ENCODE data around the gene KCNIP4.

KCNIP4 gene

DNA sequence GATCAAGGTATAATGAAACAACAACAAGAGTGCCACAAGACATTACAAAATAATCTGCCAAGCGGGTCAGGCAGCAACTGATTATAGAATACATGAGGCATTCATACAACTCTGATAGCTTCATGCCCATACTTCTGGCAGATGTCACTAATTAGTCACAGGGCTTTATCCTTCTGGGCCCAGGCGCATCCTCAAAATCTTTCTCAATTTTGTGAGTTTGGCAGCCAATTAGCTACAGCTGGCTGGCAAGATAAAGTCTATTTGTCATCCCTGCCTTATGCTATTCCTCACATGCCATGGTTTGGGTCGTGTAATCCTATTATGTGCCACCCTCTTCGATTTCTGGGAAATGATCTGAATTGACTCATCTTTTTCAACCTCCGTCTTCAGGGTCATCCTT is 994.0 kb downstream of the KCNIP4 start:
- no peaks in the 10 kb centered on the region for H3K4me1 Mint-ChIP-seq

GRCh38 chr4:20944961-20945360 is 1003.6 kb downstream of the KCNIP4 start:
- no peaks in the 10 kb centered on the region for H3K4me1 Mint-ChIP-seq
- no peak for ATAC-seq
- H3K36me3 Mint-ChIP-seq (ENCODE audit: low read depth): no peaks in the 10 kb centered on the region
- no peak for DNase-seq
- no peak overlapping the region for H3K27ac Mint-ChIP-seq
- H3K9me3 Mint-ChIP-seq: no peaks in the 10 kb centered on the region
- H3K4me3 Mint-ChIP-seq: no peak overlapping the region
- H3K27me3 Mint-ChIP-seq: no peaks in the 10 kb centered on the region

More for the DNA sequence above, 994.0 kb downstream of the KCNIP4 start:
- H3K27me3 Mint-ChIP-seq: no peaks in the 10 kb centered on the region
- no peak overlapping the region for H3K4me3 Mint-ChIP-seq
- DNase-seq (no peak), ATAC-seq (no peak)
- H3K27ac Mint-ChIP-seq: no peak overlapping the region
- H3K9me3 Mint-ChIP-seq: no peaks in the 10 kb centered on the region
- no peaks in the 10 kb centered on the region for H3K36me3 Mint-ChIP-seq (ENCODE audit: low read depth)

DNA sequence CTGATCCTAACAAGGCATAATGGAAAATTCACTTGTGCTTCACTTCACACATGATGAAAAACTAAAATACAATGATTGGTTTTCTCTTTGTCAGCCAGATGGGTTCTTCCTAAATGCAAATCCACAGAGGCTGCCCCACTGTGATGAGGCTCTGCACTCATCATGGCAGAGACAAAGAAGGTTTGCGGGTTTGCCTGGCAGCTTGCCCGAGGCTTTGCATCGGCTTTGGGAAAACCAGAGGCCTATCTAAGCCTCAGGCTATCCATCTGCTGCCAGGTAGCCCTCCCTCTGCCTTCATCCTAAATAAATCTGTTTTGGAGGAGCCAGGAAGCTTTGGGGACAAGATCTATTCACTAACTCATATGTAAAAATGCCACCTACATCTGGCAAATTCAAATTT is 1004.1 kb downstream of the KCNIP4 start:
- H3K36me3 Mint-ChIP-seq (ENCODE audit: low read depth): no peaks in the 10 kb centered on the region
- no peaks in the 10 kb centered on the region for H3K9me3 Mint-ChIP-seq
- H3K4me3 Mint-ChIP-seq: no peak overlapping the region
- no peak for ATAC-seq
- H3K27ac Mint-ChIP-seq: no peak overlapping the region
- no peak for DNase-seq
- H3K4me1 Mint-ChIP-seq: no peaks in the 10 kb centered on the region
- H3K27me3 Mint-ChIP-seq: no peaks in the 10 kb centered on the region

GRCh38 chr4:20938204-20938603 is 1010.4 kb downstream of the KCNIP4 start:
- H3K27ac Mint-ChIP-seq: no peak overlapping the region
- H3K4me3 Mint-ChIP-seq: no peak overlapping the region
- peaks cover 4% of the 10 kb centered on the region for H3K9me3 Mint-ChIP-seq
- DNase-seq: no peak
- H3K4me1 Mint-ChIP-seq: no peaks in the 10 kb centered on the region
- no peak for ATAC-seq
- no peaks in the 10 kb centered on the region for H3K36me3 Mint-ChIP-seq (ENCODE audit: low read depth)
- H3K27me3 Mint-ChIP-seq: no peaks in the 10 kb centered on the region

GRCh38 chr4:20926529-20926928 is 1022.0 kb downstream of the KCNIP4 start:
- H3K9me3 Mint-ChIP-seq: no peaks in the 10 kb centered on the region
- no peaks in the 10 kb centered on the region for H3K36me3 Mint-ChIP-seq (ENCODE audit: low read depth)

DNA sequence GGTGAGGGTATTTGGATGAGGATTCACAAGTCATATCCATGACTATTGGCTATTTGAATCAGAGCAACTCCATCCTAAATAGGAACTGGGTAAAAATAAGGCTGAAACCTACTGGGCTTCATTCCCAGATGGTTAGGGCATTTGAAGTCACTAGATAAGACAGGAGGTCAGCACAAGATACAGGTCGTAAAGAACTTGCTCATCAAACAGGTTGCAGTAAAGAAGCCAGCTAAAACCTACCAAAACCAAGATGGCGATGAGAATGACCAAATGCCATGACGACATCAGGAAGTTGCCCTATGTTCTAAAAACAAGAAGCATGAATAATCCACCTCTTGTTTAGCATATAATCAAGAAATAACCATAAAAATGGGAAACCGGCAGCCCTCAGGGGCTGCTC is 1023.4 kb downstream of the KCNIP4 start:
- DNase-seq (no peak), ATAC-seq (no peak)
- H3K27me3 Mint-ChIP-seq: no peaks in the 10 kb centered on the region
- no peak overlapping the region for H3K27ac Mint-ChIP-seq
- H3K4me3 Mint-ChIP-seq: no peak overlapping the region
- no peaks in the 10 kb centered on the region for H3K4me1 Mint-ChIP-seq
- H3K36me3 Mint-ChIP-seq (ENCODE audit: low read depth): no peaks in the 10 kb centered on the region
- H3K9me3 Mint-ChIP-seq: peaks cover 5% of the 10 kb centered on the region

More at GRCh38 chr4:20926529-20926928, 1022.0 kb downstream of the KCNIP4 start:
- Mint-ChIP-seq H3K27me3 (no peaks in the 10 kb centered on the region), H3K4me1 (no peaks in the 10 kb centered on the region), H3K27ac (no peak overlapping the region), H3K4me3 (no peak overlapping the region)
- ATAC-seq (no peak), DNase-seq (no peak)

GRCh38 chr4:20922962-20923361 is 1025.6 kb downstream of the KCNIP4 start:
- Mint-ChIP-seq H3K36me3 (ENCODE audit: low read depth) (no peaks in the 10 kb centered on the region), H3K9me3 (peaks cover 5% of the 10 kb centered on the region), H3K27ac (no peak overlapping the region), H3K4me1 (peaks cover 2% of the 10 kb centered on the region), H3K27me3 (no peaks in the 10 kb centered on the region), H3K4me3 (no peak overlapping the region)
- ATAC-seq (no peak), DNase-seq (no peak)

- Mint-ChIP-seq H3K4me1 (peaks cover 27% of the 10 kb centered on the region), H3K27ac (no peak overlapping the region), H3K36me3 (ENCODE audit: low read depth) (no peaks in the 10 kb centered on the region), H3K4me3 (peak overlapping the region; percentile 5), H3K9me3 (peaks cover 3% of the 10 kb centered on the region), H3K27me3 (no peaks in the 10 kb centered on the region)
- DNase-seq (peak; percentile 4), ATAC-seq (peak; percentile 20)
These were observed 1032.5 kb downstream of the KCNIP4 start for GRCh38 chr4:20916106-20916505.

DNA sequence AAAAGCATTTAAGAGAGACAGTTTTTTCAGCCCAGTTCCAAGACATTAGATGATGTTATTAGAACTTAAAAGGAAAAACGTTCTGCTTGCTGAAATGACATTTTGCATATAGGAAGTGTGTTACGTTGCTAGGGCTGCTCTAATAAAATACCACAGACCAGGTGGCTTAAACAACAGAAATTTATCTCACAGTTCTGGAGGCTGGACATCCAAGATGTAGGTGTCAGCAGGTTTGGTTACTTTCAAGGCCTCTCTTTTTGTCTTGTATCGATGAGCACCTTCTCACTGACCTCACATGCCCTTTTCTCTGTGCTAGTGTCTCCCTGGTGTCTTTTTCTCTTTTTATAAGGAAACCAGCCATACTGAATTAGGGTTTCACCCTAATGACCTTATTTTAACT is 1043.6 kb downstream of the KCNIP4 start:
- H3K36me3 Mint-ChIP-seq (ENCODE audit: low read depth): no peaks in the 10 kb centered on the region
- H3K4me3 Mint-ChIP-seq: no peak overlapping the region
- no peaks in the 10 kb centered on the region for H3K27me3 Mint-ChIP-seq
- no peaks in the 10 kb centered on the region for H3K9me3 Mint-ChIP-seq
- no peak overlapping the region for H3K27ac Mint-ChIP-seq
- ATAC-seq (no peak), DNase-seq (no peak)
- H3K4me1 Mint-ChIP-seq: no peaks in the 10 kb centered on the region

- H3K36me3 Mint-ChIP-seq (ENCODE audit: low read depth): no peaks in the 10 kb centered on the region
- no peak overlapping the region for H3K4me3 Mint-ChIP-seq
- H3K4me1 Mint-ChIP-seq: peaks cover 1% of the 10 kb centered on the region
- H3K27me3 Mint-ChIP-seq: no peaks in the 10 kb centered on the region
- no peak overlapping the region for H3K27ac Mint-ChIP-seq
- no peak for ATAC-seq
- H3K9me3 Mint-ChIP-seq: no peaks in the 10 kb centered on the region
- no peak for DNase-seq
These were observed 1046.7 kb downstream of the KCNIP4 start for GRCh38 chr4:20901851-20902250.

DNA sequence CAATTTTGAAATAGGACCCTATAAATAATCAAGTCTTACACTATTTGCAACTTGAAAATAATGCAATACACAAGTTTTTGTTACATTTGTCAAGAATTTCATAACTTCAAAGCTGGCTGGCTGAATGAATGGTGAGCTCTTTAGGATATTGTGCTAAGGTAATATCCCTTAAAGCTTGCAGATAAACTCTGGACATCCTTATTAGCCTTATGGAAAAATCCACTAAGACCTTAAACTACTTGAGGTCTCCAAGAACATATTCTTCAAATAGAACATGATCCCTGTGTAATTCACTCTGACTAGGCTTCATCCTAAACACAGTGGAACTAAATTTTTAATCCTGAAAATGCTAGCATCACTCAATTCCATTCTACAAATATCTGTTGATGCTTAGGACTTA is 1049.0 kb downstream of the KCNIP4 start:
- Mint-ChIP-seq H3K9me3 (peaks cover 3% of the 10 kb centered on the region), H3K27ac (no peak overlapping the region), H3K27me3 (no peaks in the 10 kb centered on the region), H3K4me1 (peaks cover 1% of the 10 kb centered on the region), H3K4me3 (no peak overlapping the region), H3K36me3 (ENCODE audit: low read depth) (no peaks in the 10 kb centered on the region)
- DNase-seq (no peak), ATAC-seq (no peak)

DNA sequence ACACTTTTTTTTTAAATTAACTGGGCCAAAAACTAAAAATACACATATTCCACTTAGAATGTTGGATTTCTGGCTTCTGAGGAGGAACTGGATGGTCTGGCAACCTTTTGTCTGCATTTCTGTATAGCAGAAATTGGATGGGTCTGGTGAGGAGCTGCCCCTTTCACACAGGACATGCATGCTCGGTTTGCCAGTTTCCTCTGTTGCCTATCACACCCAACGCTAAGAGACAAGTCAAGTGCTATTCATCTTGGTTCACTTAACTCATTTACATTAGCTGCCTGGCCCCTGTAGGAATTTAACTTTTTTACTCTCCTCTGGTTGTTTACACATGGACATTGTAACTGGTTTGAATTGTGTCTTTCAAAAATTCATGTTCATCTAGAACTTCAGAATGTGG is 1052.6 kb downstream of the KCNIP4 start:
- no peak overlapping the region for H3K4me3 Mint-ChIP-seq
- no peaks in the 10 kb centered on the region for H3K27me3 Mint-ChIP-seq
- no peak overlapping the region for H3K27ac Mint-ChIP-seq
- no peaks in the 10 kb centered on the region for H3K36me3 Mint-ChIP-seq (ENCODE audit: low read depth)
- peaks cover 1% of the 10 kb centered on the region for H3K4me1 Mint-ChIP-seq
- no peak for ATAC-seq
- H3K9me3 Mint-ChIP-seq: peaks cover 3% of the 10 kb centered on the region
- DNase-seq: no peak

DNA sequence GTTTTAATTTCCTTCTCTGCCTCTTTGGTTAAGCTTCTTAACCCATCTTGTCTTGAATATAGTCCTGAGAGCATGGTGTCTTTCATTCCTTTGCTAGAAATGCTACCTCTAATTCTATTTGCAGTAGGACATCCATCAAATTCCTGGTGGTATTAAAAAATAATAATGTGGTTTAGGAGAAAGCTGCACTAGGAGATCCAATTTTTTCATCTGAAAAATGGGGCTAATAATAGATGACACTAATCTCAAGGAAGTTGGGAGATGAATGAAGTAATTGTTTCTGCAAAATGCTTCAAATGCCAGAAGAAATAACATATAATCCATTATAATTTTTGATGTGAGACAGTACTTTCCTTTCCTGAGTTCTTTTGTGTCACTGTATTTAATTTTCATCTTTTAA is 1053.4 kb downstream of the KCNIP4 start:
- no peak overlapping the region for H3K27ac Mint-ChIP-seq
- peaks cover 3% of the 10 kb centered on the region for H3K9me3 Mint-ChIP-seq
- no peaks in the 10 kb centered on the region for H3K27me3 Mint-ChIP-seq
- ATAC-seq (no peak), DNase-seq (no peak)
- no peak overlapping the region for H3K4me3 Mint-ChIP-seq
- H3K36me3 Mint-ChIP-seq (ENCODE audit: low read depth): no peaks in the 10 kb centered on the region
- H3K4me1 Mint-ChIP-seq: peaks cover 1% of the 10 kb centered on the region

DNA sequence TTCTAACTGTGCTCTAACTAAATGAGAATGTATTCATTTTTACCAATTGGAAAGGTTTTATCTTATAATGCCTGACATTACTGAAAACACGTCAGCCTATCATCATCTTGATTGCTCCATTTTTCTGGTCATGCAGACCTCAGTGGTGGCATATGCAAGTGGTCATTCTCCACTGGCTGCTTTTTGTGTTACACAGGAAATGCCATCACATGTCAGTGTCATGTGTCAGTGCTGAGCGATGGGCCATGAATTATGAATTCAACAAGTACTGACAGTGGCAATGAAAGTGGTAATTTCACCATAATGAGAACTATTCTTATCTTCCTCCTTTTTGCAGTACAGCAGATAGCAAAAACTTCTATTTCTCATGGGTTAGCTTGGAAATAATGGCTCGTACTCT is 1057.8 kb downstream of the KCNIP4 start:
- ATAC-seq: no peak
- no peaks in the 10 kb centered on the region for H3K36me3 Mint-ChIP-seq (ENCODE audit: low read depth)
- H3K4me1 Mint-ChIP-seq: no peaks in the 10 kb centered on the region
- H3K27me3 Mint-ChIP-seq: no peaks in the 10 kb centered on the region
- DNase-seq: no peak
- H3K4me3 Mint-ChIP-seq: no peak overlapping the region
- H3K27ac Mint-ChIP-seq: no peak overlapping the region
- peaks cover 4% of the 10 kb centered on the region for H3K9me3 Mint-ChIP-seq

DNA sequence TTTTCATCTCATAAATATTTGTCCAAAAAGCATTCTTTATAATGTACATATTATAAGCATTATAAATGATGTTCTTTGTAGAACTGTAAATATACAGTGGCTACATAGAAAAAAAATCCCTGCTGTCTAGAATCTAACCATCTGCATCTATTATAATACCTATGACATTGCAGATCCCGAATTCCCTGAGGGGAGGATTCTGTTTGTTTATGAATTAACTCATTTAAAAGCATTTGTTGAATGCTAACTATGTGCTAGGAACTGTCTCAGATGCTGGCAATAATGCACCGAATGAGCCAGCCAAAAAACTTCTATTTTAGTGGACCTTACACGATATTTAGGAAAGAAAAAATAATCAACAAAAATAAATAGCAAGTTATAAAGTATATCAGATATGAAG is 1058.7 kb downstream of the KCNIP4 start:
- Mint-ChIP-seq H3K9me3 (peaks cover 7% of the 10 kb centered on the region), H3K4me1 (no peaks in the 10 kb centered on the region), H3K27ac (no peak overlapping the region), H3K27me3 (no peaks in the 10 kb centered on the region), H3K36me3 (ENCODE audit: low read depth) (no peaks in the 10 kb centered on the region), H3K4me3 (no peak overlapping the region)
- no peak for ATAC-seq
- DNase-seq: no peak

DNA sequence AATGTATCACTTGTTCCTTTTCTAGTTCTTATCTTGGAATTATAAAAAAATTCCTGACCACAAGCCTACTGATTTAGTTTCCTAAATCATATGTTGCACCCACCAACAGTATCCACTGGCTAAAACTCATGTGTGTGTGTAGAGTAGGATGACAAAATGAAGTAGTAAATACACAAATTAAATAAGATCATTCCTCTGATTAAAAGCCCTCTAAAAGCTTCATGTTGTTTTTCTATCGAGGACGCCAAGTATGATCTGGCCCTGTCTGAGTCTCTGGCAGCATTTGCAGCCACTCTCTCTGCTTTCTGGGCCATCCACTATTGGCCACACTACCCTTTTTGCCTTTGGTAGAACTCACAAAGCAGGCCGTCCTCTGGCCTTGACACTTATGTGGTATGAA is 1064.9 kb downstream of the KCNIP4 start:
- H3K27me3 Mint-ChIP-seq: no peaks in the 10 kb centered on the region
- peaks cover 9% of the 10 kb centered on the region for H3K9me3 Mint-ChIP-seq
- ATAC-seq: no peak
- no peaks in the 10 kb centered on the region for H3K4me1 Mint-ChIP-seq
- no peaks in the 10 kb centered on the region for H3K36me3 Mint-ChIP-seq (ENCODE audit: low read depth)
- no peak overlapping the region for H3K4me3 Mint-ChIP-seq
- DNase-seq: no peak
- no peak overlapping the region for H3K27ac Mint-ChIP-seq
